Esophagus squamous epithelium (tissue), 4 donors: ENCODE measurements around the gene C2orf42.

Experiments used
- POLR2A ChIP-seq, 4 donors: fragments of 450-650 bp; IDR thresholded peaks; one replicate each; pipeline ENCODE4 v1.6.1; 2017; ENCODE audit warnings: antibody characterized with exemption in 4 of 4, mild to moderate bottlenecking in 4 of 4, moderate library complexity in 3 of 4
- TF ChIP-seq, protein P1 (sequence below), 6 experiments: fragments of 450-650 bp in 4 of 6; fragments of 200-600 bp in 2 of 6; sonication (generic) in 2 of 6; IDR thresholded peaks; one replicate each; pipeline ENCODE4 v1.5.1; 2016 to 2019; ENCODE audit warnings: antibody characterized with exemption in 6 of 6, mild to moderate bottlenecking in 4 of 6, moderate library complexity in 4 of 6

DNA sequence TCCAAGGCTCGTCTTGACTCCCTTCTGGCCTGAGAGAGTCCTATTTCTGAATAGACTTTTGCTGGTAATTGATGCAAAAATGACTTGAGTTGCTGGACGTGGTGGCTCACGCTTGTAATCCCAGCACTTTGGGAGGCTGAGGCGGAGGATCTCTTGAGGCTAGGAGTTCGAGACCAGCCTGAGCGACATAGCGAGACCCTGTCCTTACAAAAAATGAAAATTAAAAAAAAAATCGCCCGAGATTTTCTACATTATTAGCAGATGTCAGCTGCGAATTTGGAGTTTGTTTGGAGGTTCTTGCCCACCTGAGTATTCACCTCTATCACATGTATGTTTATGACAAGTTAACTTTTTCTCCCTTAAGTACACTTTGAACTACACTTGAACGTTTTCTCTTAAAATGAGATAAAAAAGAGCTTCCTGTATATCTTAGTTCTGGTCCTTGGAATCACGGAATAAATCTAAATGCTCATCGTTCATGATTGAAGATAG is 471 bp upstream of the C2orf42 start:
- TF ChIP-seq, protein P1, sequence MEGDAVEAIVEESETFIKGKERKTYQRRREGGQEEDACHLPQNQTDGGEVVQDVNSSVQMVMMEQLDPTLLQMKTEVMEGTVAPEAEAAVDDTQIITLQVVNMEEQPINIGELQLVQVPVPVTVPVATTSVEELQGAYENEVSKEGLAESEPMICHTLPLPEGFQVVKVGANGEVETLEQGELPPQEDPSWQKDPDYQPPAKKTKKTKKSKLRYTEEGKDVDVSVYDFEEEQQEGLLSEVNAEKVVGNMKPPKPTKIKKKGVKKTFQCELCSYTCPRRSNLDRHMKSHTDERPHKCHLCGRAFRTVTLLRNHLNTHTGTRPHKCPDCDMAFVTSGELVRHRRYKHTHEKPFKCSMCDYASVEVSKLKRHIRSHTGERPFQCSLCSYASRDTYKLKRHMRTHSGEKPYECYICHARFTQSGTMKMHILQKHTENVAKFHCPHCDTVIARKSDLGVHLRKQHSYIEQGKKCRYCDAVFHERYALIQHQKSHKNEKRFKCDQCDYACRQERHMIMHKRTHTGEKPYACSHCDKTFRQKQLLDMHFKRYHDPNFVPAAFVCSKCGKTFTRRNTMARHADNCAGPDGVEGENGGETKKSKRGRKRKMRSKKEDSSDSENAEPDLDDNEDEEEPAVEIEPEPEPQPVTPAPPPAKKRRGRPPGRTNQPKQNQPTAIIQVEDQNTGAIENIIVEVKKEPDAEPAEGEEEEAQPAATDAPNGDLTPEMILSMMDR (IDR thresholded peaks at IDR 0.05), result no peak
- no peak for TF ChIP-seq POLR2A (IDR thresholded peaks at IDR 0.05)
